Tibial nerve (tissue), 4 donors: ENCODE measurements around the gene PDLIM3. TPM values are rescaled to one million over a fixed set of nuclear protein-coding genes. Genes with fewer than 3 reads are reported as not detected.

Experiments
- DNase-seq, 2 donors: peaks; one replicate each; pipeline ENCODE4 v3.0.0-alpha.2; 2019; ENCODE audit warnings: low spot score in 2 of 2
- H3K27ac ChIP-seq, 4 donors: fragments of 200-600 bp; sonication (generic) in 3 of 4; one replicate each; pipeline ENCODE4 v1.5.1; 2017 to 2019; ENCODE audit warnings: mild to moderate bottlenecking in 1 of 4
- H3K27me3 ChIP-seq, 2 donors: fragments of 200-600 bp; sonication (generic) in 1 of 2; one replicate each; pipeline versions ENCODE4 v1.5.1 to v1.6.0; 2017 to 2019
- H3K36me3 ChIP-seq, 3 donors: fragments of 200-600 bp; sonication (generic); one replicate each; pipeline ENCODE4 v1.5.1; 2018 to 2019
- H3K4me1 ChIP-seq, 4 donors: fragments of 200-600 bp; sonication (generic) in 3 of 4; one replicate each; pipeline ENCODE4 v1.5.1; 2017 to 2019
- H3K4me3 ChIP-seq, 4 donors: fragments of 200-600 bp; sonication (generic) in 3 of 4; one replicate each; pipeline ENCODE4 v1.5.1; 2017 to 2019; ENCODE audit warnings: mild to moderate bottlenecking in 1 of 4, moderate library complexity in 1 of 4
- H3K9me3 ChIP-seq, 4 donors: fragments of 200-600 bp; sonication (generic) in 3 of 4; one replicate each; pipeline ENCODE4 v1.5.1; 2017 to 2019
- CTCF ChIP-seq, 5 experiments: fragments of 200-600 bp in 3 of 5; fragments of 450-650 bp in 2 of 5; sonication (generic) in 3 of 5; IDR thresholded peaks; one replicate each; pipeline ENCODE4 v1.5.1; 2016 to 2019; ENCODE audit warnings: antibody characterized with exemption in 5 of 5, mild to moderate bottlenecking in 3 of 5, moderate library complexity in 2 of 5
- EP300 ChIP-seq, 2 donors: sonication (generic); formaldehyde crosslinking; IDR thresholded peaks; one replicate each; pipeline ENCODE4 v1.6.1; 2017; ENCODE audit warnings: antibody characterized with exemption in 2 of 2, mild to moderate bottlenecking in 1 of 2
- POLR2A ChIP-seq, 2 donors: fragments of 450-650 bp; IDR thresholded peaks; one replicate each; pipeline ENCODE4 v1.6.1; 2017; ENCODE audit warnings: antibody characterized with exemption in 2 of 2, mild to moderate bottlenecking in 2 of 2, moderate library complexity in 2 of 2
- WGBS, 2 donors: methylation state at CpG; one replicate each; pipeline ENCODE4 v1.1.5; 2018; 5-methylcytosine and 5-hydroxymethylcytosine counted together
- total RNA-seq, 4 donors: library from RNA; depleted of rRNA; stranded (reverse); fragments of >200 nt; gene quantifications; one replicate each; pipeline ENCODE4 v1.1.0, GENCODE V29; 2016

Gene PDLIM3
- total RNA-seq, 4 donors from 2014 or later: 24.5 to 56.9 (median 45.0) TPM

GRCh38 chr4:185529413-185529812 is 5.9 kb downstream of the PDLIM3 start:
- 61 to 71% methylated on average over 8 of the region's 8 CpGs for WGBS, 2 donors
- TF ChIP-seq POLR2A (IDR thresholded peaks at IDR 0.05): no peak
- TF ChIP-seq CTCF (IDR thresholded peaks at IDR 0.05): no peak
- TF ChIP-seq EP300 (IDR thresholded peaks at IDR 0.05): no peak
- peaks cover 0 to 12% (median 2%) of the 10 kb centered on the region in 4 donors for H3K9me3 ChIP-seq
- peaks cover 0 to 6% (median 0%) of the 10 kb centered on the region in 4 donors for H3K4me1 ChIP-seq
- DNase-seq: no peak
- H3K4me3 ChIP-seq: no peak overlapping the region
- H3K27ac ChIP-seq: no peak overlapping the region
- no peaks in the 10 kb centered on the region for H3K27me3 ChIP-seq
- no peaks in the 10 kb centered on the region for H3K36me3 ChIP-seq

DNA sequence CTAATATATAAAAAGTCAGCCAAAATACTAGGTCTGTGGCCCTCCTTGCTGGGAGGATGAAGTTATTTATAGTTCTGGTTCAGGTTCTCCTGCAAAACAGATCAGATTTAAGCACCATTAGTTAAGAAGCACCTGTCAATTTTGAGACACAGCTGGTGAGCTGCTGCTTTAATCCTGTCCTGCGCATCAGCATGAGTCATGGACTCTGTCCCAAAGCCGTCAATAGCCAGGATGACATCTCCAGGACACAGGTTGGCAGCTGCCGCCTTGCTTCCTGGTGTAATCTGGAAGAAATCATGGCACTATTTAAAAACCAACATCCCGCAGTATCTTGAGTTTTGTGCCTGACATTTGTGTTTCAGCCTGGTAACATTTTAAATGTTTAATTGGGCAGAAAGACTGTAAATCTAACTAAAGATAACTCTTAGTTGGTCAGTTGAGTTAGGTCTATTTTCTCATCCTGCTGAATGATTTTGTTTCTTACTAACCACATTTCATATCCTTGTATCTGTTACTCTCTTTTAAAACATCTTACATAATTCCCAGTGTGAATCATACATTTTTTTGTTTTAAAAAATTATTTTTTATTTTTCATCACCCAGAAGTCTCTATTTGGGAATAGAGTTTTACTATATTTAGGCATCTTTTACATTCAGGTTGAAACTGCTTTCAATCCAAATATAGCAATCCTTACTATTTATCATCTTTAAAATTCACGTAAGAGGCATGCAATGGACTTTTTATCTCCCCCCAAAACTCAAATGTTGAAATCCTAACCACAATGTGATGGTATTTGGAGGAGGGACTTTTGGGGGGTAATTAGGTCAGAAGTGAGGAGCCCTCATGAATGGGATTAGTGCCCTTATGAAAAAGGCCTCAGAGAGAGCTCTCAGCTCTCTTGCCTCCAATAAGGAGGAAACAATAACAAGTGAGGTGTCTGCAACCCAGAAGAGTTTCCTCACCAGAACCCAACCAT is 10.1 kb downstream of the PDLIM3 start:
- TF ChIP-seq EP300 (IDR thresholded peaks at IDR 0.05) (no peak), POLR2A (IDR thresholded peaks at IDR 0.05) (no peak), CTCF (IDR thresholded peaks at IDR 0.05) (no peak)
- no peak overlapping the region for H3K4me3 ChIP-seq
- peaks cover 0 to 6% (median 0%) of the 10 kb centered on the region in 3 donors for H3K36me3 ChIP-seq
- H3K4me1 ChIP-seq: no peaks in the 10 kb centered on the region
- DNase-seq: no peak
- WGBS, 2 donors: 92 to 98% methylated on average over 5 of the region's 5 CpGs
- no peaks in the 10 kb centered on the region for H3K27me3 ChIP-seq
- H3K9me3 ChIP-seq: peaks cover 0 to 12% (median 2%) of the 10 kb centered on the region in 4 donors
- H3K27ac ChIP-seq: no peak overlapping the region

- Histone ChIP-seq H3K27me3 (no peaks in the 10 kb centered on the region), H3K4me1 (no peaks in the 10 kb centered on the region), H3K27ac (no peak overlapping the region), H3K36me3 (peaks cover 0 to 6% (median 0%) of the 10 kb centered on the region in 3 donors), H3K9me3 (peaks cover 0 to 12% (median 2%) of the 10 kb centered on the region in 4 donors), H3K4me3 (no peak overlapping the region)
- 83 to 88% methylated on average over 7 of the region's 7 CpGs for WGBS, 2 donors
- TF ChIP-seq EP300 (IDR thresholded peaks at IDR 0.05): no peak
- no peak for TF ChIP-seq POLR2A (IDR thresholded peaks at IDR 0.05)
- no peak for TF ChIP-seq CTCF (IDR thresholded peaks at IDR 0.05)
- DNase-seq: no peak
Observed at GRCh38 chr4:185523862-185524261, 11.4 kb downstream of the PDLIM3 start.

DNA sequence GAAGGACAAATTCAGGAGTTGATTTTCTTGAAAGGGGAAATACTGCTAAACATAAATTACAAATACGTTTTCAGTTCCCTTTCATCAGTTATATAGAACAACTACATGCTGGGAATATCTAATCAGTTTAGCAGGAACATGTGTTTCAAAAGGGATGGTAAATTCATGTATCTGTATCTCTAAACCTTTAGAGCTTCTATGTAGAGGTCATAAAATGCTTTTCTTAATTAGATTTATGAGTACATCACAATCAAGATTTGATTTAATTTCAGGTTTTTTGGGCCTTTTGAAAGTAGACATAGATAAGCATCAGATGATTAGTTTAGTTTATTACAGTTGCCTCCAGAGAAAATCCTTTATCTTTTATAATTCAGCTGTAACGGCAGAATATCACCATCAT is 12.9 kb downstream of the PDLIM3 start:
- no peak overlapping the region for H3K27ac ChIP-seq
- no peaks in the 10 kb centered on the region for H3K27me3 ChIP-seq
- TF ChIP-seq POLR2A (IDR thresholded peaks at IDR 0.05): no peak
- TF ChIP-seq CTCF (IDR thresholded peaks at IDR 0.05): no peak
- TF ChIP-seq EP300 (IDR thresholded peaks at IDR 0.05): no peak
- DNase-seq: no peak
- H3K4me1 ChIP-seq: no peaks in the 10 kb centered on the region
- no peak overlapping the region for H3K4me3 ChIP-seq
- peaks cover 0 to 12% (median 2%) of the 10 kb centered on the region in 4 donors for H3K9me3 ChIP-seq
- peaks cover 0 to 6% (median 0%) of the 10 kb centered on the region in 3 donors for H3K36me3 ChIP-seq
- 88% methylated on average over 2 of the region's 2 CpGs; no CpG with 5 or more reads in 1 of the 2 donors for WGBS, 2 donors

GRCh38 chr4:185520119-185520518 is 15.2 kb downstream of the PDLIM3 start:
- no peaks in the 10 kb centered on the region for H3K4me1 ChIP-seq
- no peak for DNase-seq
- no peaks in the 10 kb centered on the region for H3K27me3 ChIP-seq
- no peak overlapping the region for H3K4me3 ChIP-seq
- H3K27ac ChIP-seq: no peak overlapping the region
- WGBS, 2 donors: 66 to 85% methylated on average over 4 of the region's 4 CpGs
- H3K36me3 ChIP-seq: peaks cover 0 to 6% (median 0%) of the 10 kb centered on the region in 3 donors
- TF ChIP-seq CTCF (IDR thresholded peaks at IDR 0.05): no peak
- TF ChIP-seq POLR2A (IDR thresholded peaks at IDR 0.05): no peak
- TF ChIP-seq EP300 (IDR thresholded peaks at IDR 0.05): no peak
- no peaks in the 10 kb centered on the region for H3K9me3 ChIP-seq
